ENCODE results near the gene TMEM25. TPM values are rescaled to one million over a fixed set of nuclear protein-coding genes. Genes with fewer than 3 reads are reported as not detected.

TMEM25 gene
- total RNA-seq, 1 experiment from 2014 or later = 13.2 TPM

- Histone ChIP-seq H3K9me3 (ENCODE audit: low read depth, low read length, poor library complexity, severe bottlenecking) (no peaks in the 10 kb centered on the region), H3K27ac (ENCODE audit: low read depth, low read length, poor library complexity, severe bottlenecking) (no peak overlapping the region), H3K36me3 (ENCODE audit: insufficient read depth, low read length, poor library complexity, severe bottlenecking) (peaks cover 89% of the 10 kb centered on the region), H3K27me3 (replicated peaks; ENCODE audit: insufficient read depth, low read depth, low read length, poor library complexity) (no peaks in the 10 kb centered on the region), H3K4me3 (ENCODE audit: low read depth, low read length, poor library complexity, severe bottlenecking) (no peak overlapping the region), H3K4me1 (ENCODE audit: insufficient read depth, low read length, poor library complexity, severe bottlenecking) (no peaks in the 10 kb centered on the region)
- no TSS peak for BruUV-seq (replicated peaks)
- no peak for DNase-seq (ENCODE audit: low spot score)
- ChIA-PET POLR2A (ENCODE audit: low non-redundant PET) (no interaction called here), CTCF (no interaction called here)
- TF ChIP-seq EZH2 (IDR thresholded peaks at IDR 0.05; ENCODE audit: borderline replicate concordance, low read depth, low read length, poor library complexity, severe bottlenecking) (no peak), CTCF (conservative IDR thresholded peaks at IDR 0.05; ENCODE audit: low read depth, low read length) (no peak)
- intact Hi-C loops (cut with micrococcal nuclease; ENCODE audit: unreplicated experiment) = no loop called here
Observed at GRCh38 chr11:118514103-118514502, 16.9 kb upstream of the TMEM25 start.

- ChIA-PET POLR2A (ENCODE audit: low non-redundant PET) (interaction anchor here (0.6 kb wide), 2 partner anchors 9 to 23 kb away, joined by 5 to 9 read pairs; no protein-coding TSS in a partner anchor), CTCF (interaction anchor here (0.6 kb wide), 1 partner anchor 256 kb away, joined by 3 read pairs; the partner anchor contains the start of gene MPZL2)
- DNase-seq (ENCODE audit: low spot score) = no peak
- H3K9me3 ChIP-seq (ENCODE audit: low read depth, low read length, poor library complexity, severe bottlenecking) = no peaks in the 10 kb centered on the region
- H3K27me3 ChIP-seq (replicated peaks; ENCODE audit: insufficient read depth, low read depth, low read length, poor library complexity) = no peaks in the 10 kb centered on the region
- peaks cover 87% of the 10 kb centered on the region for H3K36me3 ChIP-seq (ENCODE audit: insufficient read depth, low read length, poor library complexity, severe bottlenecking)
- no TSS peak for BruUV-seq (replicated peaks)
- intact Hi-C loops (cut with micrococcal nuclease; ENCODE audit: unreplicated experiment) = no loop called here
- TF ChIP-seq EZH2 (IDR thresholded peaks at IDR 0.05; ENCODE audit: borderline replicate concordance, low read depth, low read length, poor library complexity, severe bottlenecking) = no peak
- no peak for TF ChIP-seq CTCF (conservative IDR thresholded peaks at IDR 0.05; ENCODE audit: low read depth, low read length)
- no peak overlapping the region for H3K27ac ChIP-seq (ENCODE audit: low read depth, low read length, poor library complexity, severe bottlenecking)
- no peaks in the 10 kb centered on the region for H3K4me1 ChIP-seq (ENCODE audit: insufficient read depth, low read length, poor library complexity, severe bottlenecking)
- H3K4me3 ChIP-seq (ENCODE audit: low read depth, low read length, poor library complexity, severe bottlenecking) = no peak overlapping the region
Observed at GRCh38 chr11:118519549-118519948, 11.4 kb upstream of the TMEM25 start.

GRCh38 chr11:118521892-118522311, 9.1 kb upstream of the TMEM25 start:
- Histone ChIP-seq H3K9me3 (ENCODE audit: low read depth, low read length, poor library complexity, severe bottlenecking) (no peaks in the 10 kb centered on the region), H3K36me3 (ENCODE audit: insufficient read depth, low read length, poor library complexity, severe bottlenecking) (peaks cover 75% of the 10 kb centered on the region), H3K4me3 (ENCODE audit: low read depth, low read length, poor library complexity, severe bottlenecking) (no peak overlapping the region), H3K27ac (ENCODE audit: low read depth, low read length, poor library complexity, severe bottlenecking) (no peak overlapping the region), H3K27me3 (replicated peaks; ENCODE audit: insufficient read depth, low read depth, low read length, poor library complexity) (no peaks in the 10 kb centered on the region), H3K4me1 (ENCODE audit: insufficient read depth, low read length, poor library complexity, severe bottlenecking) (no peaks in the 10 kb centered on the region)
- no TSS peak for BruUV-seq (replicated peaks)
- ChIA-PET CTCF (interaction anchor here (0.8 kb wide), 1 partner anchor 227 kb away, joined by 4 read pairs; no protein-coding TSS in a partner anchor), POLR2A (ENCODE audit: low non-redundant PET) (no interaction called here)
- TF ChIP-seq CTCF (conservative IDR thresholded peaks at IDR 0.05; ENCODE audit: low read depth, low read length) (no peak), EZH2 (IDR thresholded peaks at IDR 0.05; ENCODE audit: borderline replicate concordance, low read depth, low read length, poor library complexity, severe bottlenecking) (no peak)
- intact Hi-C loops (cut with micrococcal nuclease; ENCODE audit: unreplicated experiment) = no loop called here
- no peak for DNase-seq (ENCODE audit: low spot score)
